ENCODE measurements around the gene SYPL1.
A peak's percentile ranks its signal among the peaks of the same experiment; 100 is the strongest.

The SYPL1 gene

DNA sequence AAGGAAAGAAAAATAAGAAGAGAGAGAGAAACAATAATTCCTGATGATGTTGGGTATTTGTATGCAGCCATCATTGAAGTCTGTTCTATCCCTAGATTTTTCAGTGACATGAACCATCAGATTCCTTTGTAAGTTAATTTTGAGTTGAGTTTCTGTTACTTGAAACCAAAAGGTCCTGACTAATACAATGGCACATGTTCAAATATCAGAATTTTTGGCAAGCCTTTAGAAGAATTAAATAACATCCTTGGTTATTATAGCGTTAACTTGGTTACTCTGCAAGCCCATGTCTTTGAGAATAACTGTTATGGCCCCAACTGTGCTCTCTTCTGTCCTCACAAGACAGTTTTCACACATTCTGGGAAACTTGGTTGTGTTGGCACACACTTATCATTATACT lies 66.5 kb downstream of the SYPL1 start:
- TF ChIP-seq, protein P1, sequence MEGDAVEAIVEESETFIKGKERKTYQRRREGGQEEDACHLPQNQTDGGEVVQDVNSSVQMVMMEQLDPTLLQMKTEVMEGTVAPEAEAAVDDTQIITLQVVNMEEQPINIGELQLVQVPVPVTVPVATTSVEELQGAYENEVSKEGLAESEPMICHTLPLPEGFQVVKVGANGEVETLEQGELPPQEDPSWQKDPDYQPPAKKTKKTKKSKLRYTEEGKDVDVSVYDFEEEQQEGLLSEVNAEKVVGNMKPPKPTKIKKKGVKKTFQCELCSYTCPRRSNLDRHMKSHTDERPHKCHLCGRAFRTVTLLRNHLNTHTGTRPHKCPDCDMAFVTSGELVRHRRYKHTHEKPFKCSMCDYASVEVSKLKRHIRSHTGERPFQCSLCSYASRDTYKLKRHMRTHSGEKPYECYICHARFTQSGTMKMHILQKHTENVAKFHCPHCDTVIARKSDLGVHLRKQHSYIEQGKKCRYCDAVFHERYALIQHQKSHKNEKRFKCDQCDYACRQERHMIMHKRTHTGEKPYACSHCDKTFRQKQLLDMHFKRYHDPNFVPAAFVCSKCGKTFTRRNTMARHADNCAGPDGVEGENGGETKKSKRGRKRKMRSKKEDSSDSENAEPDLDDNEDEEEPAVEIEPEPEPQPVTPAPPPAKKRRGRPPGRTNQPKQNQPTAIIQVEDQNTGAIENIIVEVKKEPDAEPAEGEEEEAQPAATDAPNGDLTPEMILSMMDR (IDR thresholded peaks at IDR 0.05; ENCODE audit: extremely low read depth, insufficient read depth, missing control alignments): no peak
- DNase-seq (ENCODE audit: low spot score): no peak
- in situ Hi-C loops (cut with MboI; ENCODE audit: low pct_unique_long_range_greater_than_20kb, low sequenced_read_pairs, unreplicated experiment): no loop called here

DNA sequence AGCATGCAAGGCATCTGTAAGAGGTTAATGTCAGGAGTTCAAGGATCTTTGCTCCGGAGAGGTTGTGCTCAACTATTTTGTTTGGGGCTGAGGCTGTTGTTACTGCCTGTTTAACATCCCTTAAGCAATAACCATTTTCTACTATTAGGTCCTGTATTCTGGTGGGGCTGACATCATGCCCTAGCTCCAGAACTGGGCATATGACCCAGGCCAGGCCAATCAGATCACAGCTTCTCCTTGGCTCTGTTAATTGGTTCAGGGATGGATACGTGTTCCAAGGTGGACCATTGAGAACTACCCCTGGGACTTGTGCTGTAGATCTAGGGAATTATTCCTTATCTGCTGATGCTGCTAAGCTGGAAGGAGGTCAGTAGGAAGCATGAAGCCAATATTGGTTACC lies 67.0 kb downstream of the SYPL1 start:
- no peak for DNase-seq (ENCODE audit: low spot score)
- in situ Hi-C loops (cut with MboI; ENCODE audit: low pct_unique_long_range_greater_than_20kb, low sequenced_read_pairs, unreplicated experiment): no loop called here

DNA sequence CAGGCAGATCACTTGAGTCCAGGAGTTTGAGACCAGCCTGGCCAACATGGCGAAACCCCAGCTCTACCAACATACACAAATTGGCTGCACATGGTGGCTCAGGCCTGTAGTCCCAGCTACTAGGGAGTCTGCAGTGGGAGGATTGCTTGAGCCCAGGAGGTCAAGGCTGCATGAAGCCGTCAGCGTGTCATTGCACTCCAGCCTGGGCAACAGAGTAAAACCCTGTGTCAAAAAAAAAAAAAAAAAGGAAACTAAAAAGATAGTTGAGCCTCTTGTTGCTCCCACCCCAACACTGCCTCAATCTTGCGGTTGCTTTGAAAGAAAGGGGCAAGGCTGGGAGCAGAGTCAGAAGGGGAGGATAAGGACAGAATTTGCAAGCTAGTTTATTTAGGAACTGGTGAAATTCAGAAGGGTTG lies 69.9 kb downstream of the SYPL1 start:
- DNase-seq (ENCODE audit: low spot score): no peak
- TF ChIP-seq, protein P1 (IDR thresholded peaks at IDR 0.05; ENCODE audit: extremely low read depth, insufficient read depth, missing control alignments): no peak
- in situ Hi-C loops (cut with MboI; ENCODE audit: low pct_unique_long_range_greater_than_20kb, low sequenced_read_pairs, unreplicated experiment): loop anchor here (5.0 kb wide), 1 partner anchor 275 kb away; no protein-coding TSS in a partner anchor

More for the DNA sequence above, 67.0 kb downstream of the SYPL1 start:
- TF ChIP-seq, protein P1 (IDR thresholded peaks at IDR 0.05; ENCODE audit: extremely low read depth, insufficient read depth, missing control alignments): no peak

DNA sequence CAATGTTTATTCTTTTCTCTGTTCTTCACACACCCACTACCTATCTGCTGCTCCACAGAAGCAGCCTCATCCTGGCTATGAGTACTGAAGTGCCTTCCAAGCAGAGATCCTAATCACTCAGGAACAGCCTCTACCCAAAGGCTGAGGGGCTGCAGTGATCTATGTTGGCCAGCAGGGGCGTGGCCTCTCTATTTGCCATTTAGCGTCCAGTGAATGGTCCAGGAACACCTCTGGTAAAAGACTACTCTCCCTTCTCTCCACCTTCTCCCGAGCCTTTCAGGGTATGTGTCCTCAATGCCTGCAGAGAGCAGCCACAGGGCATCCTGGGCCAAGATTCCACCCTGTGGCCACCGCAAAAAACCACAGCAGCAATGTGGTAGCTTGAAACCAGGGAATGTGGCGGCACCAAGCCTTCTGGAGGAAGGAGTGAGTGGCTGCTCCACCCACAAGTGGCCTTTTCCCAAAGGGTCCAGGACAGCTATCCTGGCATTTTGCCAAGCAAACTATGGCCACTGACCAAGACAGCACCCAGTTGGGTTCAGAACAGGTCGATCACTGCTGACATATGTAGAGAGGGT lies 70.9 kb downstream of the SYPL1 start:
- in situ Hi-C loops (cut with MboI; ENCODE audit: low pct_unique_long_range_greater_than_20kb, low sequenced_read_pairs, unreplicated experiment): loop anchor here (5.0 kb wide), 1 partner anchor 274 kb away; no protein-coding TSS in a partner anchor
- TF ChIP-seq, protein P1 (IDR thresholded peaks at IDR 0.05; ENCODE audit: extremely low read depth, insufficient read depth, missing control alignments): peak; percentile 66
- peak; percentile 62 for DNase-seq (ENCODE audit: low spot score)

Measured in GM13977 (cell line).